OCI-LY7 (cell line): Measurements from ENCODE around the gene ARHGEF38. TPM values are rescaled to one million over a fixed set of nuclear protein-coding genes. Genes with fewer than 3 reads are reported as not detected.
A peak's percentile ranks its signal among the peaks of the same experiment; 100 is the strongest.

Experiments
- BruUV-seq: library from RNA; stranded (reverse); fragments of 400-500 nt; replicated peaks from 2 replicates; lab custom pipeline; 2021; lab: Mats Ljungman, UMichigan
- CTCF ChIA-PET: fragments of 300-600 bp; sonication (Branson Sonifier 250); formaldehyde crosslinking; loops from one replicate; lab custom pipeline; 2022; ENCODE audit warnings: antibody characterized with exemption; ENCODE audit not compliant: unreplicated experiment; lab: Charles Lee
- POLR2A ChIA-PET: fragments of 300-600 bp; sonication (Branson Sonifier 250); formaldehyde crosslinking; loops from one replicate; lab custom pipeline; 2022; ENCODE audit warnings: antibody characterized with exemption; lab: Charles Lee
- DNase-seq: peaks from one replicate; pipeline ENCODE4 v3.0.0-alpha.2; 2015; ENCODE audit warnings: low spot score
- H2AFZ ChIP-seq: fragments of 200-600 bp; sonication (generic), shearing (Covaris generic); 2 replicates; pipeline ENCODE4 v1.6.1; 2014; ENCODE audit warnings: mild to moderate bottlenecking, antibody characterized with exemption, low read length, moderate library complexity
- H3K27ac ChIP-seq: fragments of 200-600 bp; sonication (generic); 2 replicates; pipeline ENCODE4 v1.5.1; 2014; ENCODE audit warnings: mixed run types, low read depth, mild to moderate bottlenecking, moderate library complexity, low read length, inconsistent platforms; ENCODE audit not compliant: poor library complexity, severe bottlenecking
- H3K36me3 ChIP-seq: fragments of 200-600 bp; sonication (generic); 2 replicates; pipeline ENCODE4 v1.6.1; 2014; ENCODE audit warnings: mild to moderate bottlenecking, antibody characterized with exemption, low read length, moderate library complexity, mixed read lengths; ENCODE audit not compliant: insufficient read depth
- H3K4me1 ChIP-seq: fragments of 200-600 bp; sonication (generic); 2 replicates; pipeline ENCODE4 v1.5.1; 2014; ENCODE audit warnings: mild to moderate bottlenecking, low read length; ENCODE audit not compliant: insufficient read depth, poor library complexity, severe bottlenecking
- H3K4me2 ChIP-seq: fragments of 200-600 bp; sonication (generic); 2 replicates; pipeline ENCODE4 v1.6.1; 2014; ENCODE audit warnings: mild to moderate bottlenecking, low read length
- H3K4me3 ChIP-seq: fragments of 200-600 bp; sonication (generic); 2 replicates; pipeline ENCODE4 v1.5.1; 2014; ENCODE audit warnings: mild to moderate bottlenecking, low read depth, low read length; ENCODE audit not compliant: poor library complexity, severe bottlenecking
- H3K79me2 ChIP-seq: fragments of 200-600 bp; sonication (generic); 2 replicates; pipeline ENCODE4 v1.6.1; 2016; ENCODE audit warnings: low read depth, mild to moderate bottlenecking, low read length, moderate library complexity, mixed read lengths; ENCODE audit not compliant: insufficient read depth
- H3K9me2 ChIP-seq: fragments of 200-600 bp; sonication (generic); 2 replicates; pipeline ENCODE4 v1.6.1; 2016; ENCODE audit warnings: mild to moderate bottlenecking, low read length, mixed read lengths; ENCODE audit not compliant: insufficient read depth
- H3K9me3 ChIP-seq: fragments of 200-600 bp; sonication (generic); 2 replicates; pipeline ENCODE4 v1.6.1; 2014; ENCODE audit warnings: mild to moderate bottlenecking, mixed run types, low read length, mixed read lengths
- H4K20me1 ChIP-seq: fragments of 200-600 bp; sonication (generic); 2 replicates; pipeline ENCODE4 v1.6.1; 2014; ENCODE audit warnings: mild to moderate bottlenecking, antibody characterized with exemption, low read length, moderate library complexity, mixed read lengths; ENCODE audit not compliant: insufficient read depth
- EZH2phosphoT487 ChIP-seq: fragments of 200-600 bp; sonication (generic); IDR thresholded peaks from 2 replicates; pipeline ENCODE4 v1.6.1; 2018; ENCODE audit warnings: low read depth, borderline replicate concordance, mild to moderate bottlenecking, mixed run types, antibody characterized with exemption, low read length, moderate library complexity, mixed read lengths
- intact Hi-C: fragments of 100-400 bp; cut with micrococcal nuclease; formaldehyde crosslinking; loops from one replicate; pipeline ENCODE4 v1.10.0; 2022; ENCODE audit not compliant: unreplicated experiment
- total RNA-seq, 2 experiments: library from RNA; depleted of rRNA in 1 of 2; stranded (reverse); fragments of >200 nt in 1 of 2; shearing (Covaris generic) in 1 of 2; gene quantifications; 2 replicates each; pipeline ENCODE4 v1.2.3, GENCODE V29; 2014 to 2022
- TF ChIP-seq, protein P1 (sequence below): fragments of 200-600 bp; sonication (generic); conservative IDR thresholded peaks from 2 replicates; pipeline ENCODE4 v1.5.1; 2014; ENCODE audit warnings: mild to moderate bottlenecking, antibody characterized with exemption, low read length, moderate library complexity, mixed read lengths

Gene ARHGEF38
- total RNA-seq, 2 experiments from 2014 or later: not detected

DNA sequence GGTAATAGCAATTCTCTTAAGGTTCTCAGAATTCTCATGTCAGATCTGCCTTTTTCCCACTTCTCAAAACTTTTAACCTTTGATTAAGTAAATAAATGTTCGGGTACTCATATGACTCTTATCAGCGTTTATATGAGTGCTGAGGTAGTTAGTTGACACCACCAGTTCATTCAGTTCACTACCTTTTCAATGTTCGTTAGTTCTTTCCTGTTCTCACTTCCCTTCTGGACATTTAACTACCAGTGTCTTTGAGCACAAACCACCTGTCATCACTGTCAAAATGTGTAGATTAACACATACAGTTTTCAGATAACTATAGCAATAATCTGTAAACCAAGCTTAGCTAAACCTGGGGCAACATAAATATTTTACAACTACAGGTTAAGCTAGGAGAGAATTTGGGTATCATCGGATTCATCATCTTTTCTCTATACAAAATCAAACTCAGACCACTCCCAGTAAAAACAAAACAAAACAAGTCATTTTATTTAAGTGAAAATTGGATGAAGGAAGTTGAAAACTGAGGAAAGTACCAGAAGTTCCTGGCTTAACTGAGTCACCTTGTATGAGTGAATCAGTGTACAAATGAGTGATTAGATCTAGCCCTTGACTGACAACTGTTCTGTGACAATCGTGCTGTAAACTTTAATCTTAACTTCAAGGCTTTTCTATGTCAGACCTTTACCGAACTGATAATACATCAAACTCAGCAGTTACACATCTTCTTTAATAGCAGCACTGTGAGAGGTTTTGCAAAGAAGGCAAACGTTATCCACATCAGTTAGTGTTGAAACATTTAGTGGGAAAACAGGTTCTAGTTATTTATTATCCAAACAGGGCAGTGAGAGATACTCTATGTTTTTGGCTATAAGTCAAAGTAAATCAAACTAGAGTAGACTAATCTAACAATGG is 41.9 kb downstream of the ARHGEF38 start:
- no peaks in the 10 kb centered on the region for H3K36me3 ChIP-seq
- TF ChIP-seq, protein P1, sequence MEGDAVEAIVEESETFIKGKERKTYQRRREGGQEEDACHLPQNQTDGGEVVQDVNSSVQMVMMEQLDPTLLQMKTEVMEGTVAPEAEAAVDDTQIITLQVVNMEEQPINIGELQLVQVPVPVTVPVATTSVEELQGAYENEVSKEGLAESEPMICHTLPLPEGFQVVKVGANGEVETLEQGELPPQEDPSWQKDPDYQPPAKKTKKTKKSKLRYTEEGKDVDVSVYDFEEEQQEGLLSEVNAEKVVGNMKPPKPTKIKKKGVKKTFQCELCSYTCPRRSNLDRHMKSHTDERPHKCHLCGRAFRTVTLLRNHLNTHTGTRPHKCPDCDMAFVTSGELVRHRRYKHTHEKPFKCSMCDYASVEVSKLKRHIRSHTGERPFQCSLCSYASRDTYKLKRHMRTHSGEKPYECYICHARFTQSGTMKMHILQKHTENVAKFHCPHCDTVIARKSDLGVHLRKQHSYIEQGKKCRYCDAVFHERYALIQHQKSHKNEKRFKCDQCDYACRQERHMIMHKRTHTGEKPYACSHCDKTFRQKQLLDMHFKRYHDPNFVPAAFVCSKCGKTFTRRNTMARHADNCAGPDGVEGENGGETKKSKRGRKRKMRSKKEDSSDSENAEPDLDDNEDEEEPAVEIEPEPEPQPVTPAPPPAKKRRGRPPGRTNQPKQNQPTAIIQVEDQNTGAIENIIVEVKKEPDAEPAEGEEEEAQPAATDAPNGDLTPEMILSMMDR: no peak
- no peak for TF ChIP-seq EZH2phosphoT487
- no peaks in the 10 kb centered on the region for H3K9me2 ChIP-seq
- intact Hi-C loops: no loop called here
- no peaks in the 10 kb centered on the region for H4K20me1 ChIP-seq
- no TSS peak for BruUV-seq
- ChIA-PET POLR2A (interaction anchor here (0.6 kb wide), 1 partner anchor 1852 kb away, joined by 3 read pairs; no protein-coding TSS in a partner anchor), CTCF (no interaction called here)
- H3K9me3 ChIP-seq: no peaks in the 10 kb centered on the region
- H3K27ac ChIP-seq: no peak overlapping the region
- peak; percentile 5 for DNase-seq
- no peaks in the 10 kb centered on the region for H3K4me1 ChIP-seq
- H3K4me3 ChIP-seq: no peak overlapping the region
- H3K4me2 ChIP-seq: no peak overlapping the region
- H2AFZ ChIP-seq: no peak overlapping the region; the same call in 1 of the 2 replicates
- no peaks in the 10 kb centered on the region for H3K79me2 ChIP-seq

DNA sequence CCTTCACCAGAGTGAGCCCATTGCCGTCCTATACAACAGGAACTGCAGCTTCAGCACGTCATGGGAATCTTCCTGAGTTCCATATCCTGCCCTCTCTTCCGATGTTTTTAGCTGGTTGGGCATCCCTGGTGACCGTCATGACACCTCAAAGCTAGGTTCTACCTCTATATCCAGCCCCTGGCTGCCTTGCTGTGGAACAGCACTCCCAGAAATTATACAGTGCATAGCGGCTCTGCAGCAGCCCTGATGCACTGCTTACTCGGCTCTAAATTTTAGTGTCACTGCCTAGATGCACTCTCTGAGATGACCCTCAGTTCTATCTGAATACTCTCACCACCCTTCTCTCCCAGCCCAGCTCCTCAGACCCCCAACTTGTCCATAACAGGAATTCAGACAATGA is 44.3 kb downstream of the ARHGEF38 start:
- POLR2A ChIA-PET: no interaction called here

More for the DNA sequence above, 44.3 kb downstream of the ARHGEF38 start:
- CTCF ChIA-PET: no interaction called here
- TF ChIP-seq EZH2phosphoT487: no peak
- TF ChIP-seq, protein P1: no peak
- Histone ChIP-seq H3K4me2 (no peak overlapping the region), H3K9me3 (no peaks in the 10 kb centered on the region), H3K27ac (no peak overlapping the region), H3K36me3 (no peaks in the 10 kb centered on the region), H4K20me1 (no peaks in the 10 kb centered on the region), H2AFZ (no peak overlapping the region), H3K9me2 (no peaks in the 10 kb centered on the region), H3K4me1 (no peaks in the 10 kb centered on the region), H3K4me3 (no peak overlapping the region), H3K79me2 (no peaks in the 10 kb centered on the region)
- intact Hi-C loops: no loop called here
- DNase-seq: no peak
- no TSS peak for BruUV-seq
